Naive thymus-derived CD4-positive, alpha-beta T cell (primary cell): ENCODE measurements around the gene ZNF789. TPM values are rescaled to one million over a fixed set of nuclear protein-coding genes. Genes with fewer than 3 reads are reported as not detected.
A peak's percentile ranks its signal among the peaks of the same experiment; 100 is the strongest.

Experiments used
- ATAC-seq: fragments of 150-1000 bp; cut with Tn5 transposase; 2 replicates; pipeline ENCODE4 v1.10.0; 2021; ENCODE audit warnings: mild to moderate bottlenecking, moderate library complexity
- CTCF ChIA-PET: fragments of 350-600 bp; sonication (Branson Sonifier 250); formaldehyde crosslinking; loops from one replicate; lab custom pipeline; 2021; ENCODE audit warnings: antibody characterized with exemption; lab: Charles Lee
- POLR2A ChIA-PET: fragments of 350-600 bp; sonication (Branson Sonifier 250); formaldehyde crosslinking; loops from one replicate; lab custom pipeline; 2021; ENCODE audit warnings: antibody characterized with exemption, inconsistent platforms; lab: Charles Lee
- DNase-seq, 9 donors: peaks; one replicate each; pipeline versions ENCODE4 v3.0.0 to v3.0.0-alpha.2; 2020 to 2022; ENCODE audit warnings: mixed read lengths in 1 of 9
- H3K27ac ChIP-seq: one replicate; pipeline ENCODE4 v1.7.0; 2013; ENCODE audit warnings: mild to moderate bottlenecking, low read depth, low read length, moderate library complexity
- H3K27me3 ChIP-seq, 2 donors: one replicate each; pipeline ENCODE4 v1.7.0; 2013; ENCODE audit warnings: low read length in 2 of 2, mild to moderate bottlenecking in 2 of 2, moderate library complexity in 2 of 2; ENCODE audit not compliant: control insufficient read depth in 2 of 2, insufficient read depth in 2 of 2
- H3K36me3 ChIP-seq, 3 experiments: 1 replicate in 2 of 3; 2 replicates in 1 of 3; pipeline ENCODE4 v1.7.0; 2013; ENCODE audit warnings: low read length in 3 of 3, mild to moderate bottlenecking in 3 of 3, moderate library complexity in 1 of 3; ENCODE audit not compliant: insufficient read depth in 3 of 3, control insufficient read depth in 2 of 3
- H3K4me1 ChIP-seq, 2 donors: one replicate each; pipeline ENCODE4 v1.7.0; 2013; ENCODE audit warnings: low read length in 2 of 2, mild to moderate bottlenecking in 2 of 2, moderate library complexity in 1 of 2; ENCODE audit not compliant: control insufficient read depth in 2 of 2, insufficient read depth in 2 of 2
- H3K4me3 ChIP-seq: 2 replicates; pipeline ENCODE4 v1.7.0; 2013; ENCODE audit warnings: mild to moderate bottlenecking, low read length
- H3K9me3 ChIP-seq, 3 experiments: 1 replicate in 2 of 3; 2 replicates in 1 of 3; pipeline ENCODE4 v1.7.0; 2013; ENCODE audit warnings: low read length in 3 of 3; ENCODE audit not compliant: control insufficient read depth in 2 of 3
- H3K27ac Mint-ChIP-seq, 9 donors: one replicate each; pipeline ENCODE4 v1.8.0; 2020 to 2022; ENCODE audit warnings: mixed read lengths in 9 of 9, mild to moderate bottlenecking in 8 of 9, moderate library complexity in 5 of 9, inconsistent platforms in 2 of 9
- H3K27me3 Mint-ChIP-seq, 5 donors: one replicate each; pipeline ENCODE4 v1.8.0; 2021 to 2022; ENCODE audit warnings: mixed read lengths in 5 of 5, mild to moderate bottlenecking in 1 of 5
- H3K36me3 Mint-ChIP-seq, 5 donors: one replicate each; pipeline ENCODE4 v1.8.0; 2020 to 2022; ENCODE audit warnings: mixed read lengths in 5 of 5, mild to moderate bottlenecking in 3 of 5, inconsistent platforms in 1 of 5
- H3K4me1 Mint-ChIP-seq, 7 donors: one replicate each; pipeline ENCODE4 v1.8.0; 2020 to 2022; ENCODE audit warnings: mixed read lengths in 7 of 7, mild to moderate bottlenecking in 3 of 7, inconsistent platforms in 1 of 7
- H3K4me3 Mint-ChIP-seq, 10 donors: one replicate each; pipeline ENCODE4 v1.8.0; 2020 to 2022; ENCODE audit warnings: mild to moderate bottlenecking in 10 of 10, mixed read lengths in 10 of 10, moderate library complexity in 6 of 10, inconsistent platforms in 2 of 10
- H3K9me3 Mint-ChIP-seq, 11 donors: one replicate each; pipeline ENCODE4 v1.8.0; 2020 to 2022; ENCODE audit warnings: mixed read lengths in 11 of 11, mild to moderate bottlenecking in 4 of 11, inconsistent platforms in 1 of 11, moderate library complexity in 1 of 11
- intact Hi-C, 2 donors: fragments of 100-400 bp; cut with micrococcal nuclease; formaldehyde crosslinking; loops; one replicate each; pipeline ENCODE4 v1.15.1; 2023
- polyA plus RNA-seq, 2 donors: library from polyadenylated mRNA; unstranded; fragments of 300-500 nt; fragmentation: Illumina TruSeq; gene quantifications; one replicate each; pipeline ENCODE4 v1.2.3, GENCODE V29; 2021
- total RNA-seq, 6 experiments: library from RNA in 5 of 6; stranded (reverse) in 5 of 6; gene quantifications; 1 replicate in 5 of 6; 2 replicates in 1 of 6; pipeline ENCODE4 v1.2.3 and lab custom pipeline; 2021 to 2026

ZNF789 gene
- total and polyA plus RNA-seq, 7 experiments from 2014 or later, result 9.5 to 28.0 (median 25.1) TPM

GRCh38 chr7:99433158-99433557 is 39.5 kb upstream of the ZNF789 start:
- peaks cover 0 to 9% of the 10 kb centered on the region in 2 donors for H3K4me1 ChIP-seq
- H3K36me3 ChIP-seq, result peaks cover 0 to 54% (median 5%) of the 10 kb centered on the region in 3 experiments
- Mint-ChIP-seq H3K4me1 (peaks cover 0 to 16% (median 6%) of the 10 kb centered on the region in 7 donors), H3K27ac (no peak overlapping the region), H3K27me3 (no peaks in the 10 kb centered on the region), H3K9me3 (no peaks in the 10 kb centered on the region), H3K4me3 (no peak overlapping the region), H3K36me3 (peaks cover 0 to 7% (median 2%) of the 10 kb centered on the region in 5 donors)
- CTCF ChIA-PET, result no interaction called here
- POLR2A ChIA-PET, result no interaction called here
- intact Hi-C loops, result no loop called here
- H3K27ac ChIP-seq, result no peak overlapping the region
- no peak for ATAC-seq
- no peaks in the 10 kb centered on the region for H3K27me3 ChIP-seq
- no peaks in the 10 kb centered on the region for H3K9me3 ChIP-seq
- no peak for DNase-seq
- H3K4me3 ChIP-seq, result no peak overlapping the region

GRCh38 chr7:99437946-99438572 is 34.6 kb upstream of the ZNF789 start:
- H3K27ac Mint-ChIP-seq, result peak overlapping the region; percentile 81 to 95 (median 94)
- CTCF ChIA-PET, result no interaction called here
- peaks cover 0 to 7% (median 6%) of the 10 kb centered on the region in 5 donors for H3K36me3 Mint-ChIP-seq
- Histone ChIP-seq H3K27ac (peak overlapping the region; percentile 81), H3K4me1 (peaks cover 10 to 11% of the 10 kb centered on the region in 2 donors), H3K4me3 (peak overlapping the region; percentile 93), H3K27me3 (no peaks in the 10 kb centered on the region), H3K9me3 (no peaks in the 10 kb centered on the region), H3K36me3 (peaks cover 0 to 27% (median 5%) of the 10 kb centered on the region in 3 experiments)
- H3K4me1 Mint-ChIP-seq, result peaks cover 23 to 36% (median 27%) of the 10 kb centered on the region in 7 donors
- DNase-seq (no peak), ATAC-seq (peak; percentile 24)
- POLR2A ChIA-PET, result interaction anchor here (0.6 to 2.7 kb wide), 7 partner anchors 15 to 186 kb away, joined by 3 to 12 read pairs (median 6); partner anchors contain the start of genes BUD31, PDAP1 and ZKSCAN5
- peak overlapping the region; percentile 92 to 100 (median 98) for H3K4me3 Mint-ChIP-seq
- H3K9me3 Mint-ChIP-seq, result no peaks in the 10 kb centered on the region
- intact Hi-C loops, result loop anchor here (1.0 to 2.0 kb wide), 9 partner anchors 28 to 663 kb away; partner anchors contain the start of genes AP4M1 (in 1 of the 2), ARPC1B (in 1 of the 2), ATP5MF (in 1 of the 2) and BUD31 (in 1 of the 2)
- no peaks in the 10 kb centered on the region for H3K27me3 Mint-ChIP-seq

- intact Hi-C loops, result loop anchor here (1.0 to 2.0 kb wide), 11 partner anchors 27 to 662 kb away; partner anchors contain the start of genes ARPC1B (in 2 of the 2), ATP5MF (in 2 of the 2), ZKSCAN5 (in 2 of the 2) and ZNF789 (in 2 of the 2)
- Histone ChIP-seq H3K4me1 (peaks cover 10 to 11% of the 10 kb centered on the region in 2 donors), H3K9me3 (no peaks in the 10 kb centered on the region), H3K27me3 (no peaks in the 10 kb centered on the region), H3K4me3 (peak within 1 kb of the TSS; percentile 93), H3K36me3 (peaks cover 0 to 24% (median 0%) of the 10 kb centered on the region in 3 experiments), H3K27ac (peak within 1 kb of the TSS; percentile 81)
- ChIA-PET CTCF (no interaction called here), POLR2A (interaction anchor here (0.6 to 2.7 kb wide), 8 partner anchors 26 to 491 kb away, joined by 3 to 12 read pairs (median 4); partner anchors contain the start of genes BUD31, GJC3, PDAP1 and ZKSCAN5)
- Mint-ChIP-seq H3K4me1 (peaks cover 18 to 40% (median 31%) of the 10 kb centered on the region in 7 donors), H3K27me3 (no peaks in the 10 kb centered on the region), H3K36me3 (peaks cover 0 to 11% (median 8%) of the 10 kb centered on the region in 5 donors), H3K27ac (peak within 1 kb of the TSS; percentile 85 to 95 (median 94)), H3K9me3 (no peaks in the 10 kb centered on the region), H3K4me3 (peak within 1 kb of the TSS; percentile 92 to 100 (median 98))
- ATAC-seq (peak; percentile 95), DNase-seq (peak; percentile 71 to 92 (median 77))
These were observed 33.9 kb upstream of the ZNF789 start, which contains the start of the genes CPSF4 and PTCD1 for GRCh38 chr7:99438573-99439480. Gene CPSF4, plus strand, starts transcription at chr7:99438943. Its CDS starts 140 bp downstream, at chr7:99439083. Gene PTCD1, minus strand, starts transcription at chr7:99438798. Its CDS starts 3,556 bp downstream, at chr7:99435242.

GRCh38 chr7:99440195-99440594 is 32.5 kb upstream of the ZNF789 start:
- Histone ChIP-seq H3K4me1 (peaks cover 10 to 11% of the 10 kb centered on the region in 2 donors), H3K27ac (no peak overlapping the region), H3K27me3 (no peaks in the 10 kb centered on the region), H3K36me3 (peaks cover 0 to 22% (median 7%) of the 10 kb centered on the region in 3 experiments), H3K9me3 (no peaks in the 10 kb centered on the region), H3K4me3 (peak overlapping the region; percentile 93)
- ChIA-PET POLR2A (interaction anchor here (1.9 kb wide), 1 partner anchor 65 kb away, joined by 6 read pairs; the partner anchor contains the start of gene ZKSCAN5), CTCF (interaction anchor here (0.9 kb wide), 1 partner anchor 31 kb away, joined by 3 read pairs; the partner anchor contains the start of genes BUD31 and PDAP1)
- Mint-ChIP-seq H3K4me3 (peak overlapping the region; percentile 92 to 100 (median 98)), H3K36me3 (peaks cover 0 to 15% (median 8%) of the 10 kb centered on the region in 5 donors), H3K4me1 (peaks cover 20 to 43% (median 34%) of the 10 kb centered on the region in 7 donors), H3K9me3 (no peaks in the 10 kb centered on the region), H3K27me3 (no peaks in the 10 kb centered on the region), H3K27ac (peak overlapping the region in 7 of 9 donors; percentile 23 to 94 (median 85))
- ATAC-seq (no peak), DNase-seq (no peak)
- intact Hi-C loops, result no loop called here

- DNase-seq (no peak), ATAC-seq (no peak)
- Histone ChIP-seq H3K27ac (no peak overlapping the region), H3K9me3 (no peaks in the 10 kb centered on the region), H3K36me3 (peaks cover 10 to 65% (median 11%) of the 10 kb centered on the region in 3 experiments), H3K27me3 (no peaks in the 10 kb centered on the region), H3K4me1 (no peaks in the 10 kb centered on the region), H3K4me3 (no peak overlapping the region)
- peak overlapping the region in 1 of 9 donors; percentile 38 for H3K27ac Mint-ChIP-seq
- H3K4me3 Mint-ChIP-seq, result no peak overlapping the region
- ChIA-PET CTCF (no interaction called here), POLR2A (no interaction called here)
- intact Hi-C loops, result no loop called here
- no peaks in the 10 kb centered on the region for H3K27me3 Mint-ChIP-seq
- H3K36me3 Mint-ChIP-seq, result peaks cover 0 to 34% (median 8%) of the 10 kb centered on the region in 5 donors
- no peaks in the 10 kb centered on the region for H3K9me3 Mint-ChIP-seq
- peaks cover 4 to 20% (median 17%) of the 10 kb centered on the region in 7 donors for H3K4me1 Mint-ChIP-seq
These were observed 26.6 kb upstream of the ZNF789 start for GRCh38 chr7:99446096-99446495.

GRCh38 chr7:99447943-99448342 is 24.7 kb upstream of the ZNF789 start:
- H3K27ac Mint-ChIP-seq, result no peak overlapping the region
- no peak overlapping the region for H3K27ac ChIP-seq
- H3K4me1 Mint-ChIP-seq, result peaks cover 3 to 11% (median 8%) of the 10 kb centered on the region in 7 donors
- H3K4me1 ChIP-seq, result no peaks in the 10 kb centered on the region
- POLR2A ChIA-PET, result interaction anchor here (0.5 kb wide), 1 partner anchor 692 kb away, joined by 3 read pairs; no protein-coding TSS in a partner anchor
- no peaks in the 10 kb centered on the region for H3K9me3 Mint-ChIP-seq
- no peak for DNase-seq
- no peak overlapping the region for H3K4me3 Mint-ChIP-seq
- CTCF ChIA-PET, result no interaction called here
- no peaks in the 10 kb centered on the region for H3K27me3 Mint-ChIP-seq
- no peaks in the 10 kb centered on the region for H3K9me3 ChIP-seq
- intact Hi-C loops, result no loop called here
- ATAC-seq, result no peak
- H3K36me3 ChIP-seq, result peaks cover 10 to 80% (median 15%) of the 10 kb centered on the region in 3 experiments
- peaks cover 0 to 33% (median 5%) of the 10 kb centered on the region in 5 donors for H3K36me3 Mint-ChIP-seq
- H3K4me3 ChIP-seq, result no peak overlapping the region
- H3K27me3 ChIP-seq, result no peaks in the 10 kb centered on the region
